GM12878 (cell line): ENCODE measurements around the gene ZNF512. TPM values are rescaled to one million over a fixed set of nuclear protein-coding genes. Genes with fewer than 3 reads are reported as not detected.

ENCODE experiments used
- ATAC-seq: fragments of 200-7000 bp; cut with Tn5 transposase; 3 replicates; pipeline ENCODE4 v1.9.1; 2020; ENCODE audit warnings: mild to moderate bottlenecking, moderate library complexity
- BruUV-seq: library from RNA; stranded (reverse); fragments of 400-500 nt; replicated peaks from 2 replicates; lab custom pipeline; 2021; lab: Mats Ljungman, UMichigan
- CTCF ChIA-PET: fragments of 300-600 bp; sonication (Branson Sonifier 250); formaldehyde crosslinking; extraction: SDS; loops from one replicate; lab custom pipeline; 2021; ENCODE audit warnings: inconsistent platforms; lab: Yijun Ruan, JAX
- POLR2A ChIA-PET: fragments of 350-600 bp; formaldehyde crosslinking; extraction: SDS; loops from one replicate; lab custom pipeline; 2021; ENCODE audit warnings: inconsistent platforms; lab: Charles Lee
- RAD21 ChIA-PET: fragments of 300-600 bp; sonication (Branson Sonifier 250); formaldehyde crosslinking; loops from one replicate; lab custom pipeline; 2023; ENCODE audit warnings: antibody characterized with exemption; ENCODE audit not compliant: unreplicated experiment; lab: Charles Lee
- SMC1A ChIA-PET: fragments of 300-600 bp; sonication (Branson Sonifier 250); formaldehyde crosslinking; loops from one replicate; lab custom pipeline; 2023; ENCODE audit not compliant: unreplicated experiment, uncharacterized antibody; lab: Charles Lee
- DNase-seq: peaks from one replicate; pipeline ENCODE4 v3.0.0-alpha.2; 2011; ENCODE audit warnings: low read depth, low spot score
- FAIRE-seq: peaks from 3 replicates; lab custom pipeline; 2011; peaks lifted over from hg19 to GRCh38; lab: Jason Lieb, UNC
- H2AFZ ChIP-seq: 2 replicates; pipeline ENCODE4 v1.6.0; 2011; ENCODE audit warnings: low read depth, low read length, control low read depth; ENCODE audit not compliant: control insufficient read depth
- H3K27ac ChIP-seq: 2 replicates; pipeline ENCODE4 v1.5.1; 2011; ENCODE audit warnings: control low read depth; ENCODE audit not compliant: control insufficient read depth, insufficient read depth
- H3K27me3 ChIP-seq, 2 experiments: replicated peaks in 1 of 2; 2 replicates each; pipeline versions ENCODE4 v1.6.0 to v1.6.1; 2011; ENCODE audit warnings: low read length in 1 of 2; ENCODE audit not compliant: control insufficient read depth in 2 of 2, insufficient read depth in 2 of 2
- H3K36me3 ChIP-seq, 2 experiments: 2 replicates each; pipeline ENCODE4 v1.5.1; 2011; ENCODE audit warnings: low read length in 1 of 2; ENCODE audit not compliant: control insufficient read depth in 2 of 2, insufficient read depth in 2 of 2
- H3K4me1 ChIP-seq: 2 replicates; pipeline ENCODE4 v1.6.1; 2011; ENCODE audit warnings: mild to moderate bottlenecking, low read length, moderate library complexity, mixed read lengths; ENCODE audit not compliant: control insufficient read depth, insufficient read depth
- H3K4me2 ChIP-seq: 2 replicates; pipeline ENCODE4 v1.6.0; 2011; ENCODE audit warnings: control low read depth; ENCODE audit not compliant: control insufficient read depth, insufficient read depth
- H3K4me3 ChIP-seq: fragments of 200-600 bp; sonication (generic); 2 replicates; pipeline ENCODE4 v1.5.1; 2016
- H3K79me2 ChIP-seq: 2 replicates; pipeline ENCODE4 v1.6.0; 2011; ENCODE audit warnings: low read length; ENCODE audit not compliant: control insufficient read depth, insufficient read depth
- H3K9ac ChIP-seq: 2 replicates; pipeline ENCODE4 v1.8.0; 2011; ENCODE audit warnings: low read length, control low read depth, mixed read lengths; ENCODE audit not compliant: control insufficient read depth, insufficient read depth
- H3K9me3 ChIP-seq: replicated peaks from 3 replicates; pipeline ENCODE4 v1.5.1; 2011; ENCODE audit warnings: mild to moderate bottlenecking, low read length; ENCODE audit not compliant: control insufficient read depth, insufficient read depth
- H4K20me1 ChIP-seq: 2 replicates; pipeline ENCODE4 v1.6.0; 2011; ENCODE audit not compliant: control insufficient read depth, insufficient read depth
- EGR1 ChIP-seq, 2 experiments: IDR thresholded peaks; 1 replicate in 1 of 2; 2 replicates in 1 of 2; pipeline ENCODE4 v1.6.1; 2011 to 2012; ENCODE audit warnings: low read depth in 2 of 2, low read length in 2 of 2, borderline replicate concordance in 1 of 2, mild to moderate bottlenecking in 1 of 2, moderate library complexity in 1 of 2
- IRF5 ChIP-seq: fragments of 450-650 bp; IDR thresholded peaks from 2 replicates; pipeline ENCODE4 v1.6.1; 2017; ENCODE audit warnings: borderline replicate concordance
- MEF2A ChIP-seq: IDR thresholded peaks from 2 replicates; pipeline ENCODE4 v1.6.1; 2011; ENCODE audit warnings: low read depth, mild to moderate bottlenecking, low read length, moderate library complexity; ENCODE audit not compliant: insufficient read depth
- NR2C1 ChIP-seq: fragments of 450-650 bp; IDR thresholded peaks from 2 replicates; pipeline ENCODE4 v1.6.1; 2017; ENCODE audit warnings: antibody characterized with exemption, mild to moderate bottlenecking, moderate library complexity
- PKNOX1 ChIP-seq: fragments of 450-650 bp; IDR thresholded peaks from 2 replicates; pipeline ENCODE4 v1.6.1; 2016; ENCODE audit warnings: mild to moderate bottlenecking
- RAD51 ChIP-seq: fragments of 450-650 bp; IDR thresholded peaks from 2 replicates; pipeline ENCODE4 v1.6.1; 2016; ENCODE audit warnings: moderate library complexity, mild to moderate bottlenecking, inconsistent platforms
- SMAD5 ChIP-seq: IDR thresholded peaks from 2 replicates; pipeline ENCODE4 v1.6.1; 2016; ENCODE audit warnings: antibody characterized with exemption, low read depth
- ZNF384 ChIP-seq: IDR thresholded peaks from 2 replicates; pipeline ENCODE4 v1.6.1; 2012; ENCODE audit warnings: low read depth, mild to moderate bottlenecking, low read length, improper control_type of control experiment, borderline replicate concordance
- WGBS: methylation state at CpG from one replicate; pipeline ENCODE4 v1.1.6; 2016; ENCODE audit warnings: low lambda C conversion rate; ENCODE audit not compliant: insufficient replicate concordance, insufficient coverage; ENCODE audit errors: missing lambda C conversion rate; 5-methylcytosine and 5-hydroxymethylcytosine counted together
- in situ Hi-C: fragments of 300-500 bp; cut with MboI; formaldehyde crosslinking; loops from 9 replicates; pipeline ENCODE4 v1.14.3; 2018; ENCODE audit warnings: mixed read lengths
- intact Hi-C: fragments of 100-400 bp; cut with micrococcal nuclease; formaldehyde crosslinking; loops from one replicate; pipeline ENCODE4 v1.14.2; 2022; ENCODE audit not compliant: unreplicated experiment
- polyA plus RNA-seq, 11 experiments: library from polyadenylated mRNA; depleted of rRNA in 4 of 11; unstranded in 6 of 11; stranded (reverse) in 5 of 11; fragments of >200 nt; fragmentation: Nextera tagmentation in 4 of 11; fragmentation: Illumina TruSeq in 1 of 11; extraction: Ambion mirVana in 4 of 11; extraction: Trizol in 1 of 11; gene quantifications; 1 replicate in 1 of 11; 2 replicates in 10 of 11; pipeline versions ENCODE4 v1.2.1 to v1.2.3, GENCODE V29; 2011 to 2016; ENCODE audit warnings: inconsistent platforms in 2 of 11, missing spikeins in 2 of 11, low read depth in 1 of 11
- total RNA-seq, 4 experiments: library from RNA; depleted of rRNA in 3 of 4; stranded (reverse); fragments of >200 nt in 3 of 4; fragmentation: Illumina TruSeq in 1 of 4; extraction: Trizol in 1 of 4; gene quantifications; 2 replicates each; pipeline versions ENCODE4 v1.2.1 to v1.2.3, GENCODE V29; 2013 to 2021

The ZNF512 gene
- total and polyA plus RNA-seq, 10 of the 15 experiments (the other 5 are each of a cell fraction or from before 2014, with no cell fraction given): 14.1 to 61.9 (median 31.2) TPM

GRCh38 chr2:27561060-27561459, 21.8 kb upstream of the ZNF512 start:
- ATAC-seq (no peak), DNase-seq (no peak), FAIRE-seq (no peak)
- H3K9ac ChIP-seq: no peak overlapping the region
- no peaks in the 10 kb centered on the region for H3K4me1 ChIP-seq
- ChIA-PET POLR2A (no interaction called here), RAD21 (no interaction called here), CTCF (no interaction called here), SMC1A (no interaction called here)
- 6% methylated on average over 2 of the region's 2 CpGs for WGBS
- no peaks in the 10 kb centered on the region for H3K36me3 ChIP-seq
- in situ Hi-C loops: no loop called here
- no peaks in the 10 kb centered on the region; a peak in 1 of 4 replicates for H3K27me3 ChIP-seq
- H4K20me1 ChIP-seq: no peaks in the 10 kb centered on the region
- H3K27ac ChIP-seq: no peak overlapping the region
- H3K79me2 ChIP-seq: no peaks in the 10 kb centered on the region
- H3K4me3 ChIP-seq: no peak overlapping the region
- no peak for TF ChIP-seq SMAD5
- TF ChIP-seq EGR1 (IDR thresholded peaks at IDR 0.05; ENCODE audit: borderline replicate concordance in 1 of 2, low read depth in 2 of 2, low read length in 2 of 2): no peak
- no peak for TF ChIP-seq MEF2A
- no peak for TF ChIP-seq ZNF384
- intact Hi-C loops: no loop called here
- no peaks in the 10 kb centered on the region for H3K9me3 ChIP-seq
- BruUV-seq: no TSS peak
- no peak overlapping the region for H3K4me2 ChIP-seq
- no peak overlapping the region for H2AFZ ChIP-seq

- no peaks in the 10 kb centered on the region for H4K20me1 ChIP-seq
- CTCF ChIA-PET: no interaction called here
- POLR2A ChIA-PET: no interaction called here
- H3K79me2 ChIP-seq: no peaks in the 10 kb centered on the region
- no peak for ATAC-seq
- no peak for FAIRE-seq
- 36% methylated on average over 2 of the region's 2 CpGs for WGBS
- RAD21 ChIA-PET: no interaction called here
- H3K36me3 ChIP-seq: no peaks in the 10 kb centered on the region
- intact Hi-C loops (no loop called here), in situ Hi-C loops (no loop called here)
- H3K27ac ChIP-seq: no peak overlapping the region
- no peak overlapping the region for H2AFZ ChIP-seq
- no peaks in the 10 kb centered on the region for H3K4me1 ChIP-seq
- no peaks in the 10 kb centered on the region; the same call in 2 of the 3 replicates for H3K9me3 ChIP-seq
- BruUV-seq: no TSS peak
- SMC1A ChIA-PET: interaction anchor here (0.5 to 1.0 kb wide), 2 partner anchors 12 to 721 kb away, joined by 3 read pairs; no protein-coding TSS in a partner anchor
- no peak overlapping the region for H3K9ac ChIP-seq
- TF ChIP-seq PKNOX1 (no peak), IRF5 (no peak), NR2C1 (no peak), RAD51 (no peak)
- no peaks in the 10 kb centered on the region; a peak in 1 of 4 replicates for H3K27me3 ChIP-seq
- no peak for DNase-seq
- no peak overlapping the region for H3K4me2 ChIP-seq
- no peak overlapping the region for H3K4me3 ChIP-seq
Measured at GRCh38 chr2:27566628-27567027, 16.2 kb upstream of the ZNF512 start.
